Measurements from ENCODE around the gene SLC22A14. TPM values are rescaled to one million over a fixed set of nuclear protein-coding genes. Genes with fewer than 3 reads are reported as not detected.

Gene SLC22A14
- total RNA-seq, 1 experiment from 2014 or later = 0.14 TPM

- peak; percentile 45 to 60 for DNase-seq
- H3K27me3 ChIP-seq (replicated peaks; ENCODE audit: control insufficient read depth, insufficient read depth, low read length) = no peaks in the 10 kb centered on the region
- Mint-ChIP-seq H3K4me3 (ENCODE audit: unreplicated experiment) (peak overlapping the region; percentile 73), H3K27ac (ENCODE audit: unreplicated experiment) (no peak overlapping the region), H3K4me1 (ENCODE audit: low read depth, unreplicated experiment) (no peaks in the 10 kb centered on the region), H3K36me3 (ENCODE audit: insufficient read depth, unreplicated experiment) (peaks cover 8% of the 10 kb centered on the region), H3K9me3 (ENCODE audit: unreplicated experiment) (peaks cover 8% of the 10 kb centered on the region), H3K27me3 (ENCODE audit: insufficient read depth, unreplicated experiment) (no peaks in the 10 kb centered on the region)
- CTCF ChIA-PET = interaction anchor here (1.6 kb wide), 1 partner anchor 108 kb away, joined by 6 read pairs; no protein-coding TSS in a partner anchor
- intact Hi-C loops (cut with micrococcal nuclease; ENCODE audit: unreplicated experiment) = no loop called here
- peaks cover 6% of the 10 kb centered on the region; the same call in 1 of the 2 replicates for H3K4me1 ChIP-seq
- POLR2A ChIA-PET = interaction anchor here (0.6 to 0.7 kb wide), 3 partner anchors 29 to 383 kb away, joined by 3 read pairs; partner anchors contain the start of gene OXSR1
- peak overlapping the region; percentile 99 for H3K4me3 ChIP-seq (ENCODE audit: low read depth, low read length)
- H3K9me3 ChIP-seq = no peaks in the 10 kb centered on the region
- TF ChIP-seq CTCF (IDR thresholded peaks at IDR 0.05; ENCODE audit: insufficient read depth in 1 of 2, low read depth in 1 of 2, low read length in 1 of 2, severe bottlenecking in 1 of 2, unreplicated experiment in 1 of 2) = no peak
- BruUV-seq (replicated peaks) = TSS peak; percentile 34
- H3K36me3 ChIP-seq (ENCODE audit: control insufficient read depth, insufficient read depth, low read length) = 0 out of 2 replicates have a peak, but pooled peaks cover 2% of the 10 kb centered on the region
Observed at GRCh38 chr3:38347421-38348200, 65.5 kb downstream of the SLC22A14 start.

GRCh38 chr3:38348903-38349302 lies 66.8 kb downstream of the SLC22A14 start:
- H3K27ac Mint-ChIP-seq (ENCODE audit: unreplicated experiment) = no peak overlapping the region

More at GRCh38 chr3:38348903-38349302, 66.8 kb downstream of the SLC22A14 start:
- no peak for TF ChIP-seq CTCF (IDR thresholded peaks at IDR 0.05; ENCODE audit: insufficient read depth in 1 of 2, low read depth in 1 of 2, low read length in 1 of 2, severe bottlenecking in 1 of 2, unreplicated experiment in 1 of 2)
- intact Hi-C loops (cut with micrococcal nuclease; ENCODE audit: unreplicated experiment) = no loop called here
- ChIA-PET CTCF (no interaction called here), POLR2A (no interaction called here)
- no TSS peak for BruUV-seq (replicated peaks)
- Histone ChIP-seq H3K4me3 (ENCODE audit: low read depth, low read length) (no peak overlapping the region), H3K27me3 (replicated peaks; ENCODE audit: control insufficient read depth, insufficient read depth, low read length) (no peaks in the 10 kb centered on the region), H3K36me3 (ENCODE audit: control insufficient read depth, insufficient read depth, low read length) (0 out of 2 replicates have a peak, but pooled peaks cover 2% of the 10 kb centered on the region), H3K9me3 (no peaks in the 10 kb centered on the region), H3K4me1 (peaks cover 6% of the 10 kb centered on the region; the same call in 1 of the 2 replicates)
- Mint-ChIP-seq H3K4me3 (ENCODE audit: unreplicated experiment) (no peak overlapping the region), H3K9me3 (ENCODE audit: unreplicated experiment) (peaks cover 3% of the 10 kb centered on the region), H3K36me3 (ENCODE audit: insufficient read depth, unreplicated experiment) (peaks cover 15% of the 10 kb centered on the region), H3K4me1 (ENCODE audit: low read depth, unreplicated experiment) (no peaks in the 10 kb centered on the region), H3K27me3 (ENCODE audit: insufficient read depth, unreplicated experiment) (no peaks in the 10 kb centered on the region)
- no peak for DNase-seq

All from Caco-2 (cell line).